Measurements from ENCODE around the gene KDM1B. TPM values are rescaled to one million over a fixed set of nuclear protein-coding genes. Genes with fewer than 3 reads are reported as not detected.

KDM1B gene
- total and polyA plus RNA-seq, 2 of the 8 experiments (the other 6 are each of a cell fraction or from before 2014, with no cell fraction given) = 3.7 to 7.5 TPM

- TF ChIP-seq, protein P1, sequence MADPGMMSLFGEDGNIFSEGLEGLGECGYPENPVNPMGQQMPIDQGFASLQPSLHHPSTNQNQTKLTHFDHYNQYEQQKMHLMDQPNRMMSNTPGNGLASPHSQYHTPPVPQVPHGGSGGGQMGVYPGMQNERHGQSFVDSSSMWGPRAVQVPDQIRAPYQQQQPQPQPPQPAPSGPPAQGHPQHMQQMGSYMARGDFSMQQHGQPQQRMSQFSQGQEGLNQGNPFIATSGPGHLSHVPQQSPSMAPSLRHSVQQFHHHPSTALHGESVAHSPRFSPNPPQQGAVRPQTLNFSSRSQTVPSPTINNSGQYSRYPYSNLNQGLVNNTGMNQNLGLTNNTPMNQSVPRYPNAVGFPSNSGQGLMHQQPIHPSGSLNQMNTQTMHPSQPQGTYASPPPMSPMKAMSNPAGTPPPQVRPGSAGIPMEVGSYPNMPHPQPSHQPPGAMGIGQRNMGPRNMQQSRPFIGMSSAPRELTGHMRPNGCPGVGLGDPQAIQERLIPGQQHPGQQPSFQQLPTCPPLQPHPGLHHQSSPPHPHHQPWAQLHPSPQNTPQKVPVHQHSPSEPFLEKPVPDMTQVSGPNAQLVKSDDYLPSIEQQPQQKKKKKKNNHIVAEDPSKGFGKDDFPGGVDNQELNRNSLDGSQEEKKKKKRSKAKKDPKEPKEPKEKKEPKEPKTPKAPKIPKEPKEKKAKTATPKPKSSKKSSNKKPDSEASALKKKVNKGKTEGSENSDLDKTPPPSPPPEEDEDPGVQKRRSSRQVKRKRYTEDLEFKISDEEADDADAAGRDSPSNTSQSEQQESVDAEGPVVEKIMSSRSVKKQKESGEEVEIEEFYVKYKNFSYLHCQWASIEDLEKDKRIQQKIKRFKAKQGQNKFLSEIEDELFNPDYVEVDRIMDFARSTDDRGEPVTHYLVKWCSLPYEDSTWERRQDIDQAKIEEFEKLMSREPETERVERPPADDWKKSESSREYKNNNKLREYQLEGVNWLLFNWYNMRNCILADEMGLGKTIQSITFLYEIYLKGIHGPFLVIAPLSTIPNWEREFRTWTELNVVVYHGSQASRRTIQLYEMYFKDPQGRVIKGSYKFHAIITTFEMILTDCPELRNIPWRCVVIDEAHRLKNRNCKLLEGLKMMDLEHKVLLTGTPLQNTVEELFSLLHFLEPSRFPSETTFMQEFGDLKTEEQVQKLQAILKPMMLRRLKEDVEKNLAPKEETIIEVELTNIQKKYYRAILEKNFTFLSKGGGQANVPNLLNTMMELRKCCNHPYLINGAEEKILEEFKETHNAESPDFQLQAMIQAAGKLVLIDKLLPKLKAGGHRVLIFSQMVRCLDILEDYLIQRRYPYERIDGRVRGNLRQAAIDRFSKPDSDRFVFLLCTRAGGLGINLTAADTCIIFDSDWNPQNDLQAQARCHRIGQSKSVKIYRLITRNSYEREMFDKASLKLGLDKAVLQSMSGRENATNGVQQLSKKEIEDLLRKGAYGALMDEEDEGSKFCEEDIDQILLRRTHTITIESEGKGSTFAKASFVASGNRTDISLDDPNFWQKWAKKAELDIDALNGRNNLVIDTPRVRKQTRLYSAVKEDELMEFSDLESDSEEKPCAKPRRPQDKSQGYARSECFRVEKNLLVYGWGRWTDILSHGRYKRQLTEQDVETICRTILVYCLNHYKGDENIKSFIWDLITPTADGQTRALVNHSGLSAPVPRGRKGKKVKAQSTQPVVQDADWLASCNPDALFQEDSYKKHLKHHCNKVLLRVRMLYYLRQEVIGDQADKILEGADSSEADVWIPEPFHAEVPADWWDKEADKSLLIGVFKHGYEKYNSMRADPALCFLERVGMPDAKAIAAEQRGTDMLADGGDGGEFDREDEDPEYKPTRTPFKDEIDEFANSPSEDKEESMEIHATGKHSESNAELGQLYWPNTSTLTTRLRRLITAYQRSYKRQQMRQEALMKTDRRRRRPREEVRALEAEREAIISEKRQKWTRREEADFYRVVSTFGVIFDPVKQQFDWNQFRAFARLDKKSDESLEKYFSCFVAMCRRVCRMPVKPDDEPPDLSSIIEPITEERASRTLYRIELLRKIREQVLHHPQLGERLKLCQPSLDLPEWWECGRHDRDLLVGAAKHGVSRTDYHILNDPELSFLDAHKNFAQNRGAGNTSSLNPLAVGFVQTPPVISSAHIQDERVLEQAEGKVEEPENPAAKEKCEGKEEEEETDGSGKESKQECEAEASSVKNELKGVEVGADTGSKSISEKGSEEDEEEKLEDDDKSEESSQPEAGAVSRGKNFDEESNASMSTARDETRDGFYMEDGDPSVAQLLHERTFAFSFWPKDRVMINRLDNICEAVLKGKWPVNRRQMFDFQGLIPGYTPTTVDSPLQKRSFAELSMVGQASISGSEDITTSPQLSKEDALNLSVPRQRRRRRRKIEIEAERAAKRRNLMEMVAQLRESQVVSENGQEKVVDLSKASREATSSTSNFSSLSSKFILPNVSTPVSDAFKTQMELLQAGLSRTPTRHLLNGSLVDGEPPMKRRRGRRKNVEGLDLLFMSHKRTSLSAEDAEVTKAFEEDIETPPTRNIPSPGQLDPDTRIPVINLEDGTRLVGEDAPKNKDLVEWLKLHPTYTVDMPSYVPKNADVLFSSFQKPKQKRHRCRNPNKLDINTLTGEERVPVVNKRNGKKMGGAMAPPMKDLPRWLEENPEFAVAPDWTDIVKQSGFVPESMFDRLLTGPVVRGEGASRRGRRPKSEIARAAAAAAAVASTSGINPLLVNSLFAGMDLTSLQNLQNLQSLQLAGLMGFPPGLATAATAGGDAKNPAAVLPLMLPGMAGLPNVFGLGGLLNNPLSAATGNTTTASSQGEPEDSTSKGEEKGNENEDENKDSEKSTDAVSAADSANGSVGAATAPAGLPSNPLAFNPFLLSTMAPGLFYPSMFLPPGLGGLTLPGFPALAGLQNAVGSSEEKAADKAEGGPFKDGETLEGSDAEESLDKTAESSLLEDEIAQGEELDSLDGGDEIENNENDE (IDR thresholded peaks at IDR 0.05; ENCODE audit: insufficient replicate concordance, low read length) = no peak
- no peak for TF ChIP-seq MAX (IDR thresholded peaks at IDR 0.05)
- TF ChIP-seq RBBP5 (IDR thresholded peaks at IDR 0.05; ENCODE audit: borderline replicate concordance, low read depth, low read length) = no peak
- no peak for TF ChIP-seq CHD1 (IDR thresholded peaks at IDR 0.05; ENCODE audit: low read depth, low read length)
- TF ChIP-seq YY1 (IDR thresholded peaks at IDR 0.05; ENCODE audit: low read depth, low read length) = no peak
- TF ChIP-seq, protein P2, sequence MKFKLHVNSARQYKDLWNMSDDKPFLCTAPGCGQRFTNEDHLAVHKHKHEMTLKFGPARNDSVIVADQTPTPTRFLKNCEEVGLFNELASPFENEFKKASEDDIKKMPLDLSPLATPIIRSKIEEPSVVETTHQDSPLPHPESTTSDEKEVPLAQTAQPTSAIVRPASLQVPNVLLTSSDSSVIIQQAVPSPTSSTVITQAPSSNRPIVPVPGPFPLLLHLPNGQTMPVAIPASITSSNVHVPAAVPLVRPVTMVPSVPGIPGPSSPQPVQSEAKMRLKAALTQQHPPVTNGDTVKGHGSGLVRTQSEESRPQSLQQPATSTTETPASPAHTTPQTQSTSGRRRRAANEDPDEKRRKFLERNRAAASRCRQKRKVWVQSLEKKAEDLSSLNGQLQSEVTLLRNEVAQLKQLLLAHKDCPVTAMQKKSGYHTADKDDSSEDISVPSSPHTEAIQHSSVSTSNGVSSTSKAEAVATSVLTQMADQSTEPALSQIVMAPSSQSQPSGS (IDR thresholded peaks at IDR 0.05; ENCODE audit: low read length) = no peak
- no peak for TF ChIP-seq EP300 (IDR thresholded peaks at IDR 0.05; ENCODE audit: borderline replicate concordance in 1 of 2, low read depth in 2 of 2, low read length in 2 of 2)
- no peak for TF ChIP-seq KDM5A (IDR thresholded peaks at IDR 0.05; ENCODE audit: low read length)
- TF ChIP-seq SIN3A (conservative IDR thresholded peaks at IDR 0.05 in 1 of 2, IDR thresholded peaks at IDR 0.05 in 1 of 2; ENCODE audit: low read depth in 1 of 2, low read length in 2 of 2) = no peak
- no peak for TF ChIP-seq SP2 (IDR thresholded peaks at IDR 0.05; ENCODE audit: low read length)
Observed at GRCh38 chr6:18147160-18147559, 8.1 kb upstream of the KDM1B start (continued).
